GM12878 (cell line): Measurements from ENCODE around the gene RGS5.

Experiments
- BHLHE40 ChIP-seq, 2 experiments: fragments of 450-650 bp in 1 of 2; IDR thresholded peaks; 2 replicates each; pipeline ENCODE4 v1.6.1; 2011 to 2017; ENCODE audit warnings: low read depth in 2 of 2, borderline replicate concordance in 1 of 2, improper control_type of control experiment in 1 of 2, low read length in 1 of 2, mild to moderate bottlenecking in 1 of 2
- CTCF ChIP-seq, 3 experiments: IDR thresholded peaks in 2 of 3; conservative IDR thresholded peaks in 1 of 3; 2 replicates each; pipeline ENCODE4 v1.5.1; 2011; ENCODE audit warnings: low read depth in 3 of 3, low read length in 3 of 3, mild to moderate bottlenecking in 3 of 3, control low read depth in 2 of 3, moderate library complexity in 2 of 3, inconsistent platforms in 1 of 3, mixed read lengths in 1 of 3; ENCODE audit not compliant: control insufficient read depth in 2 of 3, insufficient read depth in 1 of 3; ENCODE audit errors: extremely low read depth in 1 of 3
- FOXK2 ChIP-seq: fragments of 450-650 bp; IDR thresholded peaks from 2 replicates; pipeline ENCODE4 v1.6.1; 2017; ENCODE audit warnings: mild to moderate bottlenecking, moderate library complexity
- NBN ChIP-seq: fragments of 450-650 bp; IDR thresholded peaks from 2 replicates; pipeline ENCODE4 v1.6.1; 2016
- NFYB ChIP-seq: IDR thresholded peaks from 2 replicates; pipeline ENCODE4 v1.6.1; 2011; ENCODE audit warnings: low read depth, mild to moderate bottlenecking, low read length, improper control_type of control experiment, moderate library complexity; ENCODE audit not compliant: insufficient read depth
- TF ChIP-seq, protein P1 (sequence below): fragments of 450-650 bp; IDR thresholded peaks from 2 replicates; pipeline ENCODE4 v1.6.1; 2017; ENCODE audit warnings: antibody characterized with exemption, mild to moderate bottlenecking, moderate library complexity

DNA sequence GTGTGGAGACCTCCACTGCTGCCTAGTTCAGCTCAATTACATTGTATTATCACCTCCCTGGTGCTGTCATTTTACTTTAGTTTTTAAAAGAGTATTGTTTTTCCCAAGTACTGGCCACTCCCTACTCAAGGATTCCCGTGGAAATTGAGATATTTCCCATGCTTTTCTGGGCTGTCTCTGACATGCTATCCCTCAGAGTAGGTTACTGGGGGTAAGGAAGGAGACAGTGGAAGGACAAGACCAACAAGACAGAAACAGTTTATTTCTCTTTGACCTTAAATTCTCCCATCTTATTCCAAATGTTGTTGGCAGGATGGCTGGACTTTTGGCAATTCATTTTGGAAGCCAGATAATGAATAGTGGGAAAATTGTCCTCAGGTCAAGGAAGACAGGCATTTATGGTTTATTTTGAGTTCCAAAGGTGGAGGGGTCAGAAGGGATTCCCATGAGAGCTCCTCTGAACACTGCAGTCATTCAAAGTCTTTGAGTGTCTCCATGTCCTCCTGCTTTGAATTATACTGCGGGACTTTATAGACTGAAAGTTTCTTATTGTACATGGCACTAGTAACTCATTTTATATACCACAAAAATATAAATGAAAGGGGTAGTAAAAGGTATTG lies 20.3 kb downstream of the RGS5 start:
- TF ChIP-seq NFYB: no peak
- TF ChIP-seq NBN: no peak
- TF ChIP-seq BHLHE40 (IDR thresholded peaks at IDR 0.05; ENCODE audit: borderline replicate concordance in 1 of 2, low read depth in 2 of 2, low read length in 1 of 2): no peak
- TF ChIP-seq, protein P1, sequence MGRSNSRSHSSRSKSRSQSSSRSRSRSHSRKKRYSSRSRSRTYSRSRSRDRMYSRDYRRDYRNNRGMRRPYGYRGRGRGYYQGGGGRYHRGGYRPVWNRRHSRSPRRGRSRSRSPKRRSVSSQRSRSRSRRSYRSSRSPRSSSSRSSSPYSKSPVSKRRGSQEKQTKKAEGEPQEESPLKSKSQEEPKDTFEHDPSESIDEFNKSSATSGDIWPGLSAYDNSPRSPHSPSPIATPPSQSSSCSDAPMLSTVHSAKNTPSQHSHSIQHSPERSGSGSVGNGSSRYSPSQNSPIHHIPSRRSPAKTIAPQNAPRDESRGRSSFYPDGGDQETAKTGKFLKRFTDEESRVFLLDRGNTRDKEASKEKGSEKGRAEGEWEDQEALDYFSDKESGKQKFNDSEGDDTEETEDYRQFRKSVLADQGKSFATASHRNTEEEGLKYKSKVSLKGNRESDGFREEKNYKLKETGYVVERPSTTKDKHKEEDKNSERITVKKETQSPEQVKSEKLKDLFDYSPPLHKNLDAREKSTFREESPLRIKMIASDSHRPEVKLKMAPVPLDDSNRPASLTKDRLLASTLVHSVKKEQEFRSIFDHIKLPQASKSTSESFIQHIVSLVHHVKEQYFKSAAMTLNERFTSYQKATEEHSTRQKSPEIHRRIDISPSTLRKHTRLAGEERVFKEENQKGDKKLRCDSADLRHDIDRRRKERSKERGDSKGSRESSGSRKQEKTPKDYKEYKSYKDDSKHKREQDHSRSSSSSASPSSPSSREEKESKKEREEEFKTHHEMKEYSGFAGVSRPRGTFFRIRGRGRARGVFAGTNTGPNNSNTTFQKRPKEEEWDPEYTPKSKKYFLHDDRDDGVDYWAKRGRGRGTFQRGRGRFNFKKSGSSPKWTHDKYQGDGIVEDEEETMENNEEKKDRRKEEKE: no peak
- TF ChIP-seq FOXK2: no peak
- TF ChIP-seq CTCF (IDR thresholded peaks at IDR 0.05 in 2 of 3, conservative IDR thresholded peaks at IDR 0.05 in 1 of 3; ENCODE audit: control insufficient read depth in 2 of 3, extremely low read depth in 1 of 3, insufficient read depth in 1 of 3, low read depth in 3 of 3, low read length in 3 of 3): no peak
